ENCODE data around the gene CFAP45. TPM values are rescaled to one million over a fixed set of nuclear protein-coding genes. Genes with fewer than 3 reads are reported as not detected.

CFAP45 gene
- total RNA-seq, 4 donors from 2014 or later = 0.32 TPM; not detected in 3

DNA sequence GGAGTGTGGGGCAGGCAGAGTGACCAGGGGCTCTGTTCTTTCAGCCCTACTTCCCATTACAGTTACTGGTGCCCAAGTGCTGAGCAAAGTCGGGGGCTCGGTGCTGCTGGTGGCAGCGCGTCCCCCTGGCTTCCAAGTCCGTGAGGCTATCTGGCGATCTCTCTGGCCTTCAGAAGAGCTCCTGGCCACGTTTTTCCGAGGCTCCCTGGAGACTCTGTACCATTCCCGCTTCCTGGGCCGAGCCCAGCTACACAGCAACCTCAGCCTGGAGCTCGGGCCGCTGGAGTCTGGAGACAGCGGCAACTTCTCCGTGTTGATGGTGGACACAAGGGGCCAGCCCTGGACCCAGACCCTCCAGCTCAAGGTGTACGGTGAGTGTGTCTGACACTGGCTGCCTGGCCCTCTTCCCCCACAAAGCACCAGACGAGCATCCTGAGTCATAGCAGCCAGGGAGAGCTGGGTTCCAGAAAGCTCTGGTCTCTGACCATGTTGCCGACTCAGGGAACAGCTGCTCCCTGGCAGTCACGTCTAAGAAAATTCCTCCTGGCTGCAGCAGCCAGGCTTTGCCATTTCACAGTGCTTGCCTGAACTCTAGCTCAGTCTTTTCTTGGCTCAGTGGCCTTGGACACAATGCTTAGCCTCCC is 70.0 kb downstream of the CFAP45 start:
- H3K36me3 ChIP-seq = no peaks in the 10 kb centered on the region
- in situ Hi-C loops (cut with MboI; ENCODE audit: low pct_ligation_motif_present in 1 of 4, low pct_unique_long_range_greater_than_20kb in 1 of 4, low sequenced_read_pairs in 3 of 4) (no loop called here), intact Hi-C loops (cut with DNase I; ENCODE audit: low total_unique reads) (no loop called here)
- no peaks in the 10 kb centered on the region for H3K27me3 ChIP-seq
- H3K4me3 ChIP-seq = no peak overlapping the region
- peaks cover 0 to 8% (median 0%) of the 10 kb centered on the region in 4 donors for H3K4me1 ChIP-seq
- WGBS, 2 donors (ENCODE audit: low coverage in 1 of 2) = 89% methylated on average over 18 of the region's 18 CpGs; no CpG with 5 or more reads in 1 of the 2 donors
- H3K9me3 ChIP-seq = no peaks in the 10 kb centered on the region
- H3K27ac ChIP-seq = no peak overlapping the region
- DNase-seq = no peak
- no peak for TF ChIP-seq POLR2A (IDR thresholded peaks at IDR 0.05)
- no peak for TF ChIP-seq EP300 (IDR thresholded peaks at IDR 0.05; ENCODE audit: low read depth)
- TF ChIP-seq, protein P1, sequence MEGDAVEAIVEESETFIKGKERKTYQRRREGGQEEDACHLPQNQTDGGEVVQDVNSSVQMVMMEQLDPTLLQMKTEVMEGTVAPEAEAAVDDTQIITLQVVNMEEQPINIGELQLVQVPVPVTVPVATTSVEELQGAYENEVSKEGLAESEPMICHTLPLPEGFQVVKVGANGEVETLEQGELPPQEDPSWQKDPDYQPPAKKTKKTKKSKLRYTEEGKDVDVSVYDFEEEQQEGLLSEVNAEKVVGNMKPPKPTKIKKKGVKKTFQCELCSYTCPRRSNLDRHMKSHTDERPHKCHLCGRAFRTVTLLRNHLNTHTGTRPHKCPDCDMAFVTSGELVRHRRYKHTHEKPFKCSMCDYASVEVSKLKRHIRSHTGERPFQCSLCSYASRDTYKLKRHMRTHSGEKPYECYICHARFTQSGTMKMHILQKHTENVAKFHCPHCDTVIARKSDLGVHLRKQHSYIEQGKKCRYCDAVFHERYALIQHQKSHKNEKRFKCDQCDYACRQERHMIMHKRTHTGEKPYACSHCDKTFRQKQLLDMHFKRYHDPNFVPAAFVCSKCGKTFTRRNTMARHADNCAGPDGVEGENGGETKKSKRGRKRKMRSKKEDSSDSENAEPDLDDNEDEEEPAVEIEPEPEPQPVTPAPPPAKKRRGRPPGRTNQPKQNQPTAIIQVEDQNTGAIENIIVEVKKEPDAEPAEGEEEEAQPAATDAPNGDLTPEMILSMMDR (IDR thresholded peaks at IDR 0.05) = no peak
- no peak for TF ChIP-seq POLR2AphosphoS5 (IDR thresholded peaks at IDR 0.05)

DNA sequence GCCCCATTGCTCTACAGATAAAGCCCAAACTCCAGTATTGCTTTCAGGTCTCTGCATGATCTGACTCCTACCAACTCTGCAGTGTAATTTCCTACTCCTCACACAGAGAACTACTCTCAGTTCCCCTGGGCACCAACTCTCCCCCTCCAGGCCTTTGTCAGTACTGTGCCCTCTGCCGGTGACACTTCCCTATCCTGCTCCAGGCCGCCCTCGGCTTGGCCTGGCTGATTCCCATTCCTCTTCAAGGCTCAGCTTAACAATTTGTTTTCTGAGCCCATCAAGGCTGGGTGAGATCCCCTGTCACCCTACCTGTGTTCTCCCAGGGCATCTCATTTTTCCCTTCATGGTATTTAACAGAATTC is 70.7 kb downstream of the CFAP45 start:
- DNase-seq = peak; percentile 54
- Histone ChIP-seq H3K4me1 (peaks cover 0 to 8% (median 0%) of the 10 kb centered on the region in 4 donors), H3K4me3 (no peak overlapping the region), H3K27me3 (no peaks in the 10 kb centered on the region), H3K9me3 (no peaks in the 10 kb centered on the region), H3K27ac (no peak overlapping the region), H3K36me3 (no peaks in the 10 kb centered on the region)
- in situ Hi-C loops (cut with MboI; ENCODE audit: low pct_ligation_motif_present in 1 of 4, low pct_unique_long_range_greater_than_20kb in 1 of 4, low sequenced_read_pairs in 3 of 4) = no loop called here
- intact Hi-C loops (cut with DNase I; ENCODE audit: low total_unique reads) = no loop called here
- 13 to 32% methylated on average over 3 of the region's 3 CpGs for WGBS, 2 donors (ENCODE audit: low coverage in 1 of 2)
- TF ChIP-seq, protein P1 (IDR thresholded peaks at IDR 0.05) = peak; percentile 43 to 60 (median 47)
- TF ChIP-seq EP300 (IDR thresholded peaks at IDR 0.05; ENCODE audit: low read depth) = no peak

DNA sequence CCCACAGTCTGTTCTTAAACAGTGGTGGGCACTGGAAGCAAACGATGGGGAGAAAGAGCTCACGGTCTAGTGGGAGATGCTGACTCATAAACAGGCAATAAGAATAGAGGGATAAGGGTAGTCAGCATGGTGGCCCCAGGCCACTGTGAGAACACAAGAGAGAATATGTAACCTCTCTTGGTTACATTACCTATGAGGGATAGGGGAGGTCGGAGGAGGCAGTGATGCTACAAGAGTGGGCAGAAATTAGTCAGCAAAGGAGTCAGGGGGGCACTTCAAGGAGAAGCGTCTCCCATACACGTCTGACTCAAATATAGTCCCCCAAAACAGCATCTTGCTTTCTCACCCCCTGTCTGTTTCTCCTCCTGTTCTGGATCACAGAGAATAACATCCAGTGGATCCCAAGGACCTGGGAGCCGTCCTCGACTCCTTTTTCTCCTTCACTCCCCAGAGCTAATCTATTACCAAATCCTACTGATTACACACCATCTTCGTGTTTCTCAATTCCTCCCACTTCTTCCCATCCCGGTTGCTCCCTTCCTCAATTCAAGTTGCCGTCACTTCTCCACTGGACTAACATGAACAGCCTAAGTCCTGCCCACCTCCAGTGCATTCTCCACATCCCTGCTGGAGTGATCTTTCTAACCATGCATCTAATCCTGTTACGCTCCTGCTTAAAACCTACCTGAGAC is 71.2 kb downstream of the CFAP45 start:
- Histone ChIP-seq H3K9me3 (no peaks in the 10 kb centered on the region), H3K27me3 (no peaks in the 10 kb centered on the region), H3K36me3 (no peaks in the 10 kb centered on the region), H3K4me3 (no peak overlapping the region), H3K27ac (no peak overlapping the region), H3K4me1 (peaks cover 0 to 8% (median 0%) of the 10 kb centered on the region in 4 donors)
- in situ Hi-C loops (cut with MboI; ENCODE audit: low pct_ligation_motif_present in 1 of 4, low pct_unique_long_range_greater_than_20kb in 1 of 4, low sequenced_read_pairs in 3 of 4) = no loop called here
- WGBS, 2 donors (ENCODE audit: low coverage in 1 of 2) = 74 to 87% methylated on average over 10 to 11 of the region's 11 CpGs
- intact Hi-C loops (cut with DNase I; ENCODE audit: low total_unique reads) = no loop called here
- no peak for DNase-seq
- TF ChIP-seq EP300 (IDR thresholded peaks at IDR 0.05; ENCODE audit: low read depth) = no peak
- no peak for TF ChIP-seq POLR2A (IDR thresholded peaks at IDR 0.05)
- TF ChIP-seq, protein P1 (IDR thresholded peaks at IDR 0.05) = no peak

DNA sequence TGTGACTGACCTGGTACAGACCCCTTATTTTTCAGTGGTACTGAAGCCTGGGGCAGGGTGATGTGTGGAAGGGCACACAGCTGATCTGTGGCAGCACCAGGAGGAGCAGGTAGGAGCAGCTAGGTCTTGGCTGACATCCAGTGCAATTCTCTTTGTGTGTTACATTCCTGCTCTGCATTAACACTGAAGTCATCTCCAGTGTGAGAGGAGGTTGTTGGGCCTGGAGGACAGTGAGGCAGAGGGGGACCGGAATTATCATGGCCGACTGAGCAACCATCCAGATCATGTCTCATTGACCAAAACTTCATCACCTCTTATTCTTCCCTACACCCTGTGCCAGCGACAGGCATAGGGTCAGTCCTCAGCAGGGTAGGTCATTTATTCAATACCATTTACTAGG is 71.8 kb downstream of the CFAP45 start:
- WGBS, 2 donors (ENCODE audit: low coverage in 1 of 2) = 58 to 100% methylated on average over 2 to 3 of the region's 3 CpGs
- H3K9me3 ChIP-seq = no peaks in the 10 kb centered on the region
- no peaks in the 10 kb centered on the region for H3K36me3 ChIP-seq
- in situ Hi-C loops (cut with MboI; ENCODE audit: low pct_ligation_motif_present in 1 of 4, low pct_unique_long_range_greater_than_20kb in 1 of 4, low sequenced_read_pairs in 3 of 4) (no loop called here), intact Hi-C loops (cut with DNase I; ENCODE audit: low total_unique reads) (no loop called here)
- no peak for DNase-seq
- peaks cover 0 to 8% (median 0%) of the 10 kb centered on the region in 4 donors for H3K4me1 ChIP-seq
- TF ChIP-seq POLR2AphosphoS5 (IDR thresholded peaks at IDR 0.05) (no peak), EP300 (IDR thresholded peaks at IDR 0.05; ENCODE audit: low read depth) (no peak), POLR2A (IDR thresholded peaks at IDR 0.05) (no peak)
- TF ChIP-seq, protein P1 (IDR thresholded peaks at IDR 0.05) = no peak
- H3K27ac ChIP-seq = no peak overlapping the region
- no peaks in the 10 kb centered on the region for H3K27me3 ChIP-seq
- H3K4me3 ChIP-seq = peak overlapping the region in 1 of 4 donors; percentile 7
